ENCODE measurements around the gene TRAF3IP1.

Gene TRAF3IP1

DNA sequence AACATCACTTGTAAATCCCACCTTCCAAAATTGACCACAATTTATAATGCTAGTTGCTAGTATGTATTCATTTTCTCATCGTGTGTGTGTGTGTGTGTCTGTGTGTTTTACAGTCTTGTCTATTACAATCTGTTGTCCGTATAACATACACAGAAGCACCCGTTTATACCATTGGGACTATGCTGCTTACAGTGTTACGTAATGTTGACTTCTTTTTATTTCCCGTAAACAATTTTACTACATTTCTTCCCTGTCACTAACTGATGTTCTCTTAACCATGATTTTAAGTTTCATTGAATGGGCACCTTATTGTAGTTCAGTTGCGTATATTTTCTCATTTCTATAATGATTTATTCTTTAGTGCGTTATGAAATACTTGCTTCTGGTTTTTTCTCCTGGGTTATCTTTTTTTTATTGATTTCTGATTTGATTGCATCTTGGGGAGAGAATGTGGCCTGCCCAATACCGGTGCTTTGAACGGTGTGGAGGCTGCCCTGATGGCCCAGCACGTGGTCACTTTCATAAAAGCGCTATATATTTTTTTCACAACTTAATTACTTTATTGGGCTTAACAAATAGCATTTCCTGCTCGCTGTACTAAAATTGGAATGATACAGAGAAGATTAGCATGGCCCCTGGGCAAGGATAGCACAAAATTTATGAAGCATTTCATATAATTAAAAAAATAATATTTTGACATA, 91.9 kb downstream of the TRAF3IP1 start:
- no peak for DNase-seq

DNA sequence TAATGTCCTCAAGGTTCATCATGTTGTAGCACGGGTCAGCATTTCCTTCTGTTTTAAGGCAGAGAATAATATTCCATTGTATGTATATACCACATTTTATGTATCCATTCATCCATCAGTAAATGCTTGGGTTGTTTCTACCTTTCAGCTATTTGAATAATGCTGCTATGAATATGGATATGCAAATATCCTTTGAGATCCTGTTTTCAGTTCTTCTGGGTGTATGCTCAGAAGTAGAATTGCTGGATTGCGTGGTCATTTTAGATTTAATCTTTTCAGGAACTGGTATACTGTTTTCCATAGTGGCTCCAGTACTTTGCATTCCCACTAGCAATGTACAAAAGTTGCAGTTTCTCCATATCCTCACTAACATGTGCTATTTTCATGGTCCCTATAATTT, 93.0 kb downstream of the TRAF3IP1 start:
- no peak for DNase-seq

DNA sequence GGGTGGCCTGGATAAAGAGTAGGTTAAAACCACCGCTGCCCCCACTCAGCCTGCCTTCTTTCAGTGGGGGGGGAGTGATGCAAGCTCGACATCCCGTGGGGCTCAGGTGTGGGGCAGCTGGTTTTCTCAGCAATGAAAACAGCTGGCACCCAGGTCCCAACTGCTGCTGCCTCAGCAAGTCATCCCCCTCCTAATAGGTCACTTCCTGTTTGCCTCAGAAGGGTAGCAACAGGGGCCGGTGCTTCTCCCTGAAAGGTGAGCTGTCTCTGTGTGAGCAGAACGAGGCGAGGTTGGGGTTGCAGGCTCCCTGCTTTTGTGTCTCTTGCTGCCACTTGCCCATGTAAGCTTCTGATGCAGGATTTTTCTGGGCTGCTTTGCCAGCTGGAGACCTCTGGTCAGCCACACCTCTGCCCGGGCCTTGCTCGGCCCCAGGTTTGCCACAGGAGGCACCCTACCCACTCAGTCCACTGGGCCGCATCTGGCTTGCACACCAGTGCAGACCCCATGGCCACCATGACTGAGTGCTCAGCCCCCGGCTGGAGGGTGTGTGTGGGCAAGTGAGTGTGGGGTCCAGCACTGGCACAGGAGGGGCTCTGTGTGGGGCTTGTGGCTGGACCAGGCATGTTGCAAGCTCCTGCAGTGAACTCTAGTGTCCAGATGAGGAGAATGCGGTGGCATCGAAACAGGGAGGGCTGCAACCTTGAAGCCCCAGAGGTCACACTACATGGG, 94.9 kb downstream of the TRAF3IP1 start:
- no peak for DNase-seq

DNA sequence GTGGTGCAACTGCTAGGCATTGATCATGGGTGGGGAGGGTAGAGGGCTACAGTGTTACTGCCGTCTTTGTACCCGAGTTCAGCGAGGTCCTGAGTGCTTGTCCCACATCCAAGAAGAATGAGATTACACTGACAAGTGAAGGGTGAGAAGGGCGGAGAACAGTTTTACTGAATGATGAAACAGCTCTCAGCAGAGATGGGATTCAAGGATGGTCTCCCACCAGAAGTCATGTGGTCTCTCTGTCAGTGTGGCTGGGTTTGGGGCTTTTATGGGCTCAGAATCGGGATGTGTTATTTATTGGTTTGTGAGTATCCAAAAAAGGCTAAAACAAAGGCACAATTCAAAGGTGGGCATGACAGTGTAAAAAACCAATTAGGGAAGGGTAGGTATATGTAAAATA, 95.6 kb downstream of the TRAF3IP1 start:
- DNase-seq: no peak

DNA sequence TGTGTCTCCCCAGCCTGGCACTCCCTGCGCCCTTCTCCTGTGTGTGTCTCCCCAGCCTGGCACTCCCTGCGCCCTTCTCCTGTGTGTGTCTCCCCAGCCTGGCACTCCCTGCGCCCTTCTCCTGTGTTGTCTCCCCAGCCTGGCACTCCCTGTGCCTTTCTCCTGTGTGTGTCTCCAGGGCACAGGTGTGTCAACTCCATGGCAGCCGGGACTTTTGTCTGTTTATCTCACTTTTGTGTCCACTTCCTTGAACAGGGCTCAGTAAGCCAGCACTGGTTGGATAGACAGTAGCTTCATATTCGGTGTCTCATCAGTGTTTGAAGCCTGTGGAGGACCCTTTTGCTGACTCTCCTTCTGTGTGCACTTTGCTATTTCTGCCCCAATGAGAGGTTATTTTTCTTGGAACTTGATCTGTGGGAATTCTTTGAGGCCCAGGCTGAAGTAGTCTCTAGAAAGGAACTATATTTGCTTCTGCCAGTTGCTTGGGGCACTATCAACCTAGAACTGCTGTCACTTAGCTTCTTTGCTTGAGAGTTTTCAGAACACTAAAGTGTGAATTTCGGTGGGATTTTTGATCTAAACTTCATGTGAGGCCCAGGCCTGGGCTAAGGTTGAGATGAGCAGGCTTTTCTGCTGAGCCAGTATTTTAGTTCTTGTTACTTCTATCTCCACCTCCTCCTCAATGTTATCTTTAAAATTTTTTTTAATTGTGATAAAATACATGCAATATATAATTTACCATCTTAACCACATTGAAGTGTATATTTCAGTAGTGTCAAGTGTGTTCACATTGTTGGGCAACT, 98.1 kb downstream of the TRAF3IP1 start:
- no peak for DNase-seq

DNA sequence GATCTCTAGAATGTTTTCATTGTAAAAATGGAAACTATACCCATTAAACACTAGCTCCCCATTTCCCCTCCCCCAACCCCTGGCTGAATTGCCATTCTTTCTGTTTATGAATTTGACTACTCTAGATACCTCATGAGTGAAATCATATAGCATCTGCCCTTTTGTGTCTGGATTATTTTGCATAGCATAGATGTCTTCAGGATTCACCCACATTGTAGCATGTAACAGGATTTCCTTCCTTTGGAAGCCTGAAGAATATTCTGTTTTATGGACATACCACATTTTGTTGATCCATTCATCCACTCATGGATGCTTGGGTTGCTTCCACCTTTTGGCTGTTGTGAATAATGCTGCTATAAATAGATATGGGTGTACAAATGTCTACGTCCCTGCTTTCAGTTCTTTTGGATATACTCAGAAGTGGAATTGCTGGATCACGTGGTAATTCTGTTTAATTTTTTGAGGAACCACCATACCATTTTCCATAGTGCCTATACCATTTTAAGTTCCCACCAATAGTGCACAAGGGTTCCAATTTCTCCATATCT, 98.8 kb downstream of the TRAF3IP1 start:
- DNase-seq: no peak

DNA sequence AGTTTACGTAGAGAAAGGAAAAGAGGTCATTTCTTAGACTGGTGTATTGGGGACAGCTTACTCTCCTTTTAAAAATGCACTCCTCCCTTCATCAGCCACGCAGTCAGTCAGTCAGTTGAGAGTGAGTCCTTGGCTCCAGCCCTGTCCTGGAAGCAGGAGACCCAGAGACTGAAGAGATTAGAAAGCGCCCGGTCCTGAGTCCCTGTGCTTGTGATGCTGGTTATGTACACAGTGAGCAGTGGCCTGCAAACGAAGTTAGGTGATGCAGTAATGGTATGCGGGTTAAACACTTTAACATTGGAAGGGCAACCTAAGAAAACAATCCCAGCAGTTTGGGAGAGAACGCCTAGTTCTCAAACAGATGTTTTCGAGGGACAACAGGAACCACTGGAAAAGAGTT, 100.1 kb downstream of the TRAF3IP1 start:
- DNase-seq: no peak

DNA sequence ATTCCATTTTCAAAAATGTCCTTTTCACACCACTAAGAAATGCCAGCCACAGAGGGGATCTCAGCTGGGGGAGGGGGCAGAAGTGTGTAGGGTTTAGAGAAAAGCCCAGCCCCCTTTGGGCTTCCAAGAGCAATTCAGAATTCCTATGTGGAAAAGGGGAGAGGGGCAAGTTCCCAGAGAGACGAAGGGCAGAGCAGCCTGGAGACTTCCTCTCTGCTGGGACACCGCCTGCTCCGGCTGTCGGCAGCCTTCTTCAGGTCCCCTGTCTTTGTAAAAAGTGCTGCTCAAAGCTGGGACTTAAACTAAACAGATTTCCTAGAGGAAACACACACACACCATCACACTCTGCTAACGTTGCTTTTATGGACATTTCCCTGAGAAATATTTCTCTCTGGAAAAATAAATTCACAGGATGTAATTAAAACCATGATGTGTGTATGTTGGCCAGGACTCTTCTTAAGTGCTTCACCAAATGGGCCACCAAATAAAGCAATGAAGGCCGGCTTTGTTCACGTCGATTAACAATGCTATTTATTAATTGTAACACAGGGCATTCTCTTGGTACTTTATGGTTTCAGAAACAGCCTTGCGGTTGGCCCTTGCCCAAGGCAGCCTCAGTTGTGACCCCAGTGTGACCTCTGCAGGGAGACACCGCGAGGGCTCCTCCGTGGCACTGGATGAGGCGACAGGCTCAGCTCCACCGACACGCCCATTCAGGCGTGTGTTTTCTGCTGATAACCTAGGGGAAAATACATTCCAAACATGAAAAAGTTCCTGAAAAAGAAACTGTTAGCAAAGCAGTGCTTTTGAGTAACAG, 100.8 kb downstream of the TRAF3IP1 start:
- no peak for DNase-seq

DNA sequence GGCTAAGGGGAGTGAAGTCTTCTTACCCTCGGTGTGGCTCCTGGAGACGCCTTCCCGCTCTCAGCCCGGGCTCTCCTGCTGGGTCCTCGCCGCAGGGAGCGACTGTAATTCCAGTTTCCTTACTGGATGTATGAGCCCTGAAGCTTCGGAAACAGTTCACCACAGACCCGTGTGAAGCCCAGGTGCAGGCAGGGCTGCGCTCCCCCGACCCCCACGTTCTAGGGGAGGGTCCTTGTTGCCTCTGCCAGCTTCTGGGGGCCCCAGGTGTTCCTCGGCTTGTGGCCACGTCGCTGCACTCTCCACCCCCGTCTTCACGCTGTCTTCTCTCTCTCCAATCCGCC, 101.3 kb downstream of the TRAF3IP1 start:
- DNase-seq: no peak

DNA sequence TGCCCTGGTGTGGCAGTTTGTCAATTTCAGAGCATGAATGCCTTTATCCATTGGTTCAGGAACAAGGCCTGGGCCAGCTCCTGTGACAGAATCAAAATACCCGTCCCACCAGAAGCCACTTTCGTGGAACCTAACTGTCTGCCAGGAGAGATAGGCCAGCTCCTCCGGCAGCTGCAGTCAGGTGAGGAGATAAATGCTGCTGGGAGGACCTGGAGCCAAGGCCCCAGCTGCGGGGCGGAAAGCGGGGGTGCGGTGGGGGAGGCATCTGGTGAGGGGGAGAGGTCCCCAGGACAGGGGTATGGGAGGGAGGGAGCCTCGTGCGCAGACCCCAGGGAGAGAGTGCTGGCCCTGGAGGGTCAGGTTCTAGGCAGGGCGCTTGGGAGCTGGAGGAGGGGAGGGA, 102.0 kb downstream of the TRAF3IP1 start:
- no peak for DNase-seq

DNA sequence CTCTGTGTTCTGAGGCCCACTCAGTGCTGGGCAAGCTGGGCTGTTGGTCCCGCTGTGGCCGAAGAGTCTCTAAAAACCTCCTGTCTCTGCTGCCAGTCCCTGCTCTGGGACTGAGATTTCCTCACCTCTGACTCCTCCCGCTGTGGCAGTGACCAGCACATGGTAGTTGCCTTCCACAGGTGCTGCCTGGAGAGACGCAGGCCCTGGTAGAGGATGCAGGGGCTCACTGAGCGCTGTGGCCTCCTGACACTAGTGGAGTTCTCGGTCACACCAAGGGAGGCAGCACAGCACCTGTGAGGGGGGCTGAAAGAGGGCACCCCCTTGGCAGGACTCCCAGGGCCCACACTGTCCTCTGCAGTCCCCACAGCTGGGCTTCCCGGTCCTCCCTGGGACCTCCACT, 102.6 kb downstream of the TRAF3IP1 start:
- DNase-seq: no peak

DNA sequence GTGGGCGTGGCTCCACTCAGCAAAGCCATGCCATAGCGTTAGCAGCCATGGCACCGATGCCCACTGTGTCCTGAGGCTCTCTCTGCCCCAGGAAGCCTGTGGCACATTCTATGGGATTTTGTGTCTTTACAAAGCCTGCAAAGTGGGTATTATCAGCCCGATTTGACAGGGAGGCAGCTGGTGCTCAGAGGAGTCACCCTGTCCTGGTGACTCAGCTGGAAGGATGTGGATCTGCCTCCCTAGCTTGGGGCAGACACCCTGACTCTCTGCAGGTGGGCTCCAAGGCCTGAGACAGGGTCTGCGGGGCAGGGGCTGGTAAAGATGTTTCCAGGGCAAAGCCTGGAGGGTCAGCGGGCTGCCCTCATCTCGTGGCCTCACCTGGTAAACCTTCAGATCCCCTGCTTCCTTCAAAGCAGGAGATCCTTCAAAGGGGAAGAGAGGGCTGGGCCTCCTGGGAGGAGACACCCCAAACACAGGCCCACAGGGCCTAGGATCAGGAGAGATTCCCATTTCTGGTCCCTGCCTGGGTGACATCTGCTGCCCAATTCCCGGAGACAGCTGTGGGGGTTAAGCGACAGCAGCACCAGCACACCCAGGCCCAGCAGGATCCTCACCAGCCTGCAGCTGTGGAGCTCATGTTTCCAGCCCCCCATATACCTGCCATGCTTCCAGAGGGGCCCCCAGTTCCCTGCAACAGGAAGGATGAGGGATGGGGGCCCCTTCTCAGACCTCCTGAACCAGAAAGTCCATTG, 103.4 kb downstream of the TRAF3IP1 start:
- no peak for DNase-seq

DNA sequence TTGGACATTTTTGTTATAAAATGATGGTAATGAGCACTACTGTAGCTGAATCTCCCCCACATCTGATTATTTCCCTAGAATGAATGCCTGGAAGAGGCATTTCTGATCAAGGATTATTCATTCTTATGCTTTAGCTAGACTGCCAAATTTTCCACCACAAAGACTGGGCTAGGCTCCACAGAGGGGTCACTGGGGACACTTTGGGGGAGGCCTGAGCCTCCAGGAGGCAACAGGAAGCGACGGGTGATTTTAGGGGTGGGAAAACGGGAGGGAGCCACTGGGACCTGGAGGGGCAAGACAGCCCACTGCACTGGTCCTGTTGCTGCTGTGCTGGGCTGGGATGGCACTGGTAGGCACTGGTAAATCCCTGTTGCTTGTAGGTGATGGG, 104.0 kb downstream of the TRAF3IP1 start:
- DNase-seq: no peak

DNA sequence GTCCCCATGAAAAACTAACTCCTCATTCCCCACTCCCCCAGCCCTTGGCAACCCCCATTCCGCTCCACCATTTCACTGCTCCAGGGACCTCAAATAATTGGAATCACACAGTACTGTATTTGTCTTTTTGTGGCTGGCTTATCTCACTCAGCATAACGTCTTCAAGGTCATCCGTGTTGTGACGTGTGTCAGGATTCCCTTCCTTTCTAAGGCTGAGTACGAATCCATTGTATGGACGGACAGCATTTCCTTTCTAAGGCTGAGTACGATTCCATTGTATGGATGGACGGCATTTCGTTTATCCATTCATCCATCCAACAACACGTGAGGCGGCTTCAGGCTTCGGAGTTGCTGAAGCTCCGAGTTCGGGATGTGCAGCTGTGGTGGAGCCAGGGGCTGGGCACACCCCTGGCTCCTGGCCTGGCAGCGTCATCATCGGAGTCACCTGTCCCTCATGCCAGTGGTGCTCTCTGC, 105.2 kb downstream of the TRAF3IP1 start:
- DNase-seq: no peak

DNA sequence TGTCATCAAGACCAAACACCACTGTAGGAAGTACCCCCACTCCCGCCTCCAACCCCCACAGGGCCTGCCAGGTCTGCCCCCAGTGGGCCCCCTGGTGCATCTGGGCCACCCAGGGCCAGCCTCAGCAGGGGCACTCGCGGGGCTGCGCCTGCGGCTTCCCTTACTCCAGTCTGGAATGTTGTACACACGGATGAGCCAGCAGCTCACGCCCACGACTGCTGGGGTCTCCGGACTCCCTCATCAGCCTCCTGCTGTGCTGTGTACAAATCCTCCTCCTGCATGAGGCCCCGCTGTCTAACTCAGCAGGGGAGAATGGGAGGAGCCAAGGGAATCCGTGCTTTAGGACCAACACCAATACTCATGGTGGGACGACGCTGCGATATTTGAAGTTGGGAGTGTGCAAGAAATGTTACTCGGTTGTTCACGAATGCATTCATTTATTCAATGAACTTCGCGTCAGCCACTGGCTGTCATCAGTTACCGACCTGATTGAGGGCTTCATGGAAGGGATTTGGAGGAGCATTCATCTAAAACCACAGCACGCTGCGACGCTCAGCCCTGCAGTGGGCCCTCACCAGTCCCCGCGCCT, 105.8 kb downstream of the TRAF3IP1 start:
- no peak for DNase-seq

DNA sequence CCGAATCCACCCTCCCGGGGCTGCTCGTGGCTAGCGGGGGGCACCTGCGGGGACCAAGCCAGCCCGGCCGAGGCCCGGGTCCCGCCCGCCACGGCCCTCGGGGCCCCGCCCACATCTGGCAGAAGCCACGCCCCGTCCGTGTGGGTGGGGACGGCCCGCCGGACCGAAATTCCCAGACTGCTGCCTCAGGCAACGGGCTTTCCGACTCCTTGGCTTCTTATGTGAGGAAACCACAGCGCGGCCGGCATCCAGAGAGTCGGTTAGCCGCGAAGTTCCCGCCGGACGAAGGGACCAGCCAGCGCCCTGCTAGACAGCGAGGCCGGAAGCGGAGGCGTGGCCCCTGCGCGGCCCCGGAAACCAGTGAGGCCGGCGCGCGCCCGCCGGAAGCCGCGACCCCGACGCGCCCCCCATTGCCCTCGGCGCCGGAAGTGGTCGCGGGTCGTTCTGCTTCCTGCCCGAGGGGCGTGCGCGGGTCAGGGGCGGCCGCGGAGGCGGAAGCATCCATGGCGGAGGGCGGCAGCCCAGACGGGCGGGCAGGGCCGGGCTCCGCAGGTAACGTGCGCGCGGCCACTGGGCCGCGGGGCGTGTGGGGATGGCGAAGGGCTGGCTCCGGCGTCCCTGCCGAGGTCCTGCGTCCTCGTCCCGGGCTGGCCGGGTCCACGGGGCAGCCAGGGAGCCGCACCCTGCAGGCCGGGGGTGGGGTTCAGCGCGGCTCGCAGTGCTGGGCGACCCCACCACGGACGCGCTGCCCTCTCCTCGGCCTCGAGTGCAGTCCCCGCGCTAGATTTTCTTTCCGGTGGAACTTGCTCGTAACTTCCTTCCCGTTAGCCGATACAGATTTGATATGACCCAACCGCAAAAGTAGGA, 106.5 kb downstream of the TRAF3IP1 start, which contains the start of gene ASB1:
Gene ASB1, plus strand, starts transcription at position 360 of the 867 bp plus-strand sequence. Its CDS starts 144 bp downstream, at position 504.
- peak; percentile 66 for DNase-seq

DNA sequence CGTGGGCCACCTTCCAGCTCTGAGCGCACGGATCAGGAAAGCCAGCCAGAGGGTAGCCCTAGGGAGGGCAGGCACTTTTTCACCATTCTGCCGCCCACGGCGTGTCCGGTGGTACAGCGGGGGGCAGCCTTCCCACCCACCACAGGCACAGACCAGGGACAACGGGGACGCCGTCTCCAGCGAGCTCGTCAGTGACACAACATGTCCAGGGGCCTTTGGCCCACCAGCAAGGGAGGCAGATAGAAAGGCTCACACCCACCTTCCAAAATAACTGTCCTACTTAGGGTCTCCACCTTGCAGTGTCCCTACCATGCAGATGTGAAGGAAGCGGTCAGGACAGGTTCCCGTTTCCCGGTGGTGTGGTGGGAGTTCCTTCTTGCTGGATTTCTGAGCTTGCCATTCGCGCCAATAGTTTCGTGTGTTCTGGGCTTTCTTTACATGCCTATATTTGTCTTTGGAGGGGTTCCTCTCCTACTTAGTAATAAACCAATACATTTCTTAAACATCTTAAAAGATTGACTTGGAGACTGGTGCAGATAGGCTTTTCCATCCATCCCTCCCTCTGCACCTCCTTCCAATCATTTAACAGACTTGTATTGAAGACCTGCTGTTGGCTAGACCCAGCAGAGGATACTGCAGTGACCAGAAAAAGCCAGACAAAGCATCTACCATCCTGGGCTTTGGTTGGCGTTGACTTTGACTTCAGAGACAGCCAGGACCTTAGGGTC, 107.3 kb downstream of the TRAF3IP1 start:
- DNase-seq: no peak

DNA sequence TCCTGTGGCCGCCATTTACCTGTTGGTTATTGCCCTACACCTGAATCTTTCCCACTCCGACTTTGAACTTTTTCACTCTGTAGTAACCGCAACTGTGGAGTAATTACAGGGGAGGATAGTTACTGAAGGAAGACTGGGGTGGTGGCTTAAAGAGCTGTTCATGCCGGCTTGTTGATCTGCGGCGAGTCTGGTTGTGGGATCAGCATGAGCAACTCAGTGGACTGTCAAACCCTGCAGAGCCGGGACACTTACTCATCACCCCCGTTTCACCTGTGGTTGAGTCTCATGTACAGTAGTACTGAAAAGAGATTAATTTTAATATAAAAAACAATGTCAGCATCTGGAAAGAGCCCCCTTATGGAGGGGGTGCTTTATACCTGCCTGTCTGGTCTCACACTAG, 108.5 kb downstream of the TRAF3IP1 start:
- DNase-seq: no peak

DNA sequence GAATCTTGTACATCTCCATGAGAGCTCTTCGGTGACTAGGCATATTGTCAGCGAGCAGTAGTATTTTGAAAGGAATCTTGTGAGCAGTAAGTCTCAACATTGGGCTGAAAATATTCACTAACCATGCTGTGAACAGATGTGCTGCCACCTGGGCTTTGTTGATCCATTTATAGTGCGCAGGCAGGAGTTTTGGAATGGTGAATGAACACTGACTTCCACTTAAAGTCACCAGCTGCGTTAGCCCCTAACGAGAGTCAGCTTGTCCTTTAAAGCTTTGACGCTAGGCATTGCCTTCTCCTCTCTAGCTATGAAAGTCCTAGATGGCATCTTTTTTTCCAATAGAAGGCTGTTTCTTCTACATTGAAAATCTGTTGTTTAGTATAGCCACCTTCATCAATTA, 110.5 kb downstream of the TRAF3IP1 start:
- DNase-seq: no peak

DNA sequence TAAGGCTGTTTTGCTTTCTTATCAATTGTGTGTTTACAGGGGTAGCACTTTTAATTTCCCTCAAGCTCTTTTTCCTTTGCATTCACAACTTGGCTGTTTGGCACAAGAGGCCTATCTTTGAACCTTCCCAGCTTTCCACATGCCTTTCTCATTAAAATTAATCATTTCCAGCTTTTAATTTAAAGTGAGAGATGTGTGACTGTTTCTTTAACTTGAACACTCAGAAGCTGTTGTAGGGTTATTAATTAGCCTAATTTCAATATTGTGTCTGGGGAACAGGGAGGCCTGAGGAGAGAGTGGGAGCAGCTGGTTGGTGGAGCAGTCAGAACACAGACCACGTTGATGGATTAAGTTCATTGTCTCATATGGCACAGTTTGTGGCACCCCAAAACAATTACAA, 111.1 kb downstream of the TRAF3IP1 start:
- DNase-seq: no peak
